OCI-LY3 (cell line): Measurements from ENCODE around the gene CSF2RB.

Experiments used
- H2AFZ ChIP-seq: fragments of 200-600, 300-600 bp; shearing (Covaris generic); 2 replicates; pipeline ENCODE4 v1.6.0; 2014; ENCODE audit warnings: antibody characterized with exemption, low read depth, low read length
- H3K27ac ChIP-seq: fragments of 200-600, 300-600 bp; sonication (generic); 2 replicates; pipeline ENCODE4 v1.5.1; 2014; ENCODE audit warnings: mild to moderate bottlenecking, low read length, moderate library complexity, mixed read lengths
- H3K27me3 ChIP-seq: fragments of 200-600, 300-600 bp; sonication (generic); 2 replicates; pipeline ENCODE4 v1.6.1; 2014; ENCODE audit warnings: low read depth, low read length, mixed read lengths
- H3K36me3 ChIP-seq: fragments of 200-600, 300-600 bp; sonication (generic); replicated peaks from 2 replicates; pipeline ENCODE3; 2014; ENCODE audit warnings: low read depth, low read length, mixed read lengths
- H3K4me1 ChIP-seq: fragments of 300-600, 200-600 bp; sonication (generic); 2 replicates; pipeline ENCODE4 v1.6.1; 2014; ENCODE audit warnings: low read length, mixed read lengths
- H3K4me2 ChIP-seq: fragments of 200-600, 300-600 bp; sonication (generic); 2 replicates; pipeline ENCODE4 v1.6.1; 2014; ENCODE audit warnings: low read length, mixed read lengths
- H3K4me3 ChIP-seq: fragments of 300-600, 200-600 bp; sonication (generic); 2 replicates; pipeline ENCODE4 v1.5.1; 2014; ENCODE audit warnings: antibody characterized with exemption, mild to moderate bottlenecking, low read length, moderate library complexity
- H3K79me2 ChIP-seq: fragments of 300-600, 200-600 bp; shearing (Covaris generic); 2 replicates; pipeline ENCODE4 v1.6.1; 2014; ENCODE audit warnings: mild to moderate bottlenecking, low read length, mixed read lengths
- H3K9ac ChIP-seq: fragments of 300-600, 200-600 bp; shearing (Covaris generic); 2 replicates; pipeline ENCODE4 v1.6.0; 2014; ENCODE audit warnings: mild to moderate bottlenecking, low read length, moderate library complexity
- H3K9me3 ChIP-seq: fragments of 200-600, 300-600 bp; shearing (Covaris generic); 2 replicates; pipeline ENCODE4 v1.6.1; 2014; ENCODE audit warnings: low read length, mixed read lengths; ENCODE audit not compliant: insufficient read depth
- H4K20me1 ChIP-seq: fragments of 200-600, 300-600 bp; sonication (generic); 2 replicates; pipeline ENCODE4 v1.6.1; 2016; ENCODE audit warnings: low read length, mixed read lengths; ENCODE audit not compliant: insufficient read depth
- EZH2phosphoT487 ChIP-seq: fragments of 200-600 bp; shearing (Covaris generic); IDR thresholded peaks from 2 replicates; pipeline ENCODE4 v1.6.1; 2018; ENCODE audit warnings: antibody characterized with exemption, mixed run types, low read depth
- TF ChIP-seq, protein P1 (sequence below): fragments of 200-600, 300-600 bp; sonication (generic); IDR thresholded peaks from 2 replicates; pipeline ENCODE4 v1.5.1; 2014; ENCODE audit warnings: antibody characterized with exemption, low read length, low read depth

CSF2RB gene

DNA sequence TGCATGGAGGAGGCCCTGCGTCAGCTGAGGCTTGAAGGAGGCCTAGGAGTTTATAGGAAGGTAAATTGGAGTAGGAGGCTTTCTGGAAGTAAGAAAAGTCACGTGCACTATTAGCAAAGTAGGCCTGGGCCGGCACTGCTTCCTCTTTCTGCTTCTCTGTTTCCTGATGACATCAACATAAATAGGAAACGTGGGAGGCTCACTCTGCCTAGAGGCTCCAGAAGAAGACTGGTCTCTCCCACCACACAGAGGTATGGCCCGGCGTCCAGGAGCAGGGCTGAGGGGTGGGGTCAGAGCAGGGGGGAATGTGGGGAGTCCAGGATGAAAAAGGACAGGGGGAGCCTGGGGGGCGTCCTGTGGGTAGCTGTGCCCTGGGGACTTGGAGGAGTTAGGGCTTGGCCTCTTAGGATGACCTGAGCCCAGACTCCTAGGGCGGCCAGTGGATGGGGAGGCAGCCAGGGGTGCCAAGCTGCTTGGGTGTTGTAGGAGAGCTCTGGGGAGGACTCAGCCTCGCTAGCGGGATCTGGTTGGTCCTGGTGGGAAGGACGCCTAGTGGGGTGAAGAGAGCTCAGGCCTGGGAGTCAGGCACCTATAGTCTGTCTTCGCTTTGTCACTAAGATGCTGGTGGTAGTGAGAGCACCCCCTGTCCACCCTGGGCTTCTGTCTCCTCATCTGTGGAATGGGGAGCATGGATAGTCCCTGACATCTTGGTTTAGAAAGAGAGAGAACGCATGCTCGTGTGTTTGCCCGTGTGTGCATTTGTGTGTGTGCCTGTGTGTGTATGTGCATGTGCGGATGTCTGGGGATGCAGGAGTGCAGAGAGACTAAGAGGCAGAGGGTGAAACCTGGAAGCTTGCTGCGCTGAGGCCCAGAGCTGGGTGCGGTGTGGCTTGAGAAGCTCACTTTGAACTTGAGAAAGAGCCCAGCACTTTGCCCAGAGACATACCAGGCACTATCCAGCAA, at the start of gene CSF2RB:
Gene CSF2RB, plus strand, starts transcription at position 202 of the 963 bp plus-strand sequence. CDS start 8,580 bp downstream, outside the sequence.
- Histone ChIP-seq H3K4me2 (peak within 1 kb of the TSS; percentile 80), H4K20me1 (peaks cover 23% of the 10 kb centered on the region), H3K4me1 (peaks cover 55% of the 10 kb centered on the region), H3K9ac (peak within 1 kb of the TSS; percentile 94), H2AFZ (peak within 1 kb of the TSS; percentile 58; the same call in 1 of the 2 replicates), H3K36me3 (peaks cover 27% of the 10 kb centered on the region), H3K27ac (peak within 1 kb of the TSS; percentile 83), H3K27me3 (no peaks in the 10 kb centered on the region), H3K79me2 (peaks cover 61% of the 10 kb centered on the region), H3K4me3 (peak within 1 kb of the TSS; percentile 95), H3K9me3 (peaks cover 8% of the 10 kb centered on the region)
- TF ChIP-seq, protein P1, sequence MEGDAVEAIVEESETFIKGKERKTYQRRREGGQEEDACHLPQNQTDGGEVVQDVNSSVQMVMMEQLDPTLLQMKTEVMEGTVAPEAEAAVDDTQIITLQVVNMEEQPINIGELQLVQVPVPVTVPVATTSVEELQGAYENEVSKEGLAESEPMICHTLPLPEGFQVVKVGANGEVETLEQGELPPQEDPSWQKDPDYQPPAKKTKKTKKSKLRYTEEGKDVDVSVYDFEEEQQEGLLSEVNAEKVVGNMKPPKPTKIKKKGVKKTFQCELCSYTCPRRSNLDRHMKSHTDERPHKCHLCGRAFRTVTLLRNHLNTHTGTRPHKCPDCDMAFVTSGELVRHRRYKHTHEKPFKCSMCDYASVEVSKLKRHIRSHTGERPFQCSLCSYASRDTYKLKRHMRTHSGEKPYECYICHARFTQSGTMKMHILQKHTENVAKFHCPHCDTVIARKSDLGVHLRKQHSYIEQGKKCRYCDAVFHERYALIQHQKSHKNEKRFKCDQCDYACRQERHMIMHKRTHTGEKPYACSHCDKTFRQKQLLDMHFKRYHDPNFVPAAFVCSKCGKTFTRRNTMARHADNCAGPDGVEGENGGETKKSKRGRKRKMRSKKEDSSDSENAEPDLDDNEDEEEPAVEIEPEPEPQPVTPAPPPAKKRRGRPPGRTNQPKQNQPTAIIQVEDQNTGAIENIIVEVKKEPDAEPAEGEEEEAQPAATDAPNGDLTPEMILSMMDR: no peak

DNA sequence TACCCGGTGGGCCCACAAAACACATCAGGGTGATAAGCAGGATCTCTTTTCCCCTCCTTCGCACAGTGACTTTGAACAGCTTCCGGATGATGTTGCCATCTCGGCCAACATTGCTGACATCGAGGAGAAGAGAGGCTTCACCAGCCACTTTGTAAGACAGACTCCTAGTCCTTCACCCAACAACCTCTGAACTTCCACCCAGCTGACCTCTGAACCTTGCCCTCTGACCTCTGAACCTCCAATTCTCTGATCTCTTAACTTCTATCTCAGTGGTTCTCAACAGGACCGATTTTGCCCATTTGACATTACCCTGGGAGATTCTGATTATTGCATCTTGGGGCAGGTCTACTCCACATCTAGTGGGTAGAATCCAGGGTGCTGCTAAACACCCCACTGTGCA, 49.4 kb upstream of the CSF2RB start:
- H3K9ac ChIP-seq: peak overlapping the region; percentile 51; the same call in 1 of the 2 replicates
- H3K27me3 ChIP-seq: no peaks in the 10 kb centered on the region
- TF ChIP-seq EZH2phosphoT487: no peak
- TF ChIP-seq, protein P1: no peak

DNA sequence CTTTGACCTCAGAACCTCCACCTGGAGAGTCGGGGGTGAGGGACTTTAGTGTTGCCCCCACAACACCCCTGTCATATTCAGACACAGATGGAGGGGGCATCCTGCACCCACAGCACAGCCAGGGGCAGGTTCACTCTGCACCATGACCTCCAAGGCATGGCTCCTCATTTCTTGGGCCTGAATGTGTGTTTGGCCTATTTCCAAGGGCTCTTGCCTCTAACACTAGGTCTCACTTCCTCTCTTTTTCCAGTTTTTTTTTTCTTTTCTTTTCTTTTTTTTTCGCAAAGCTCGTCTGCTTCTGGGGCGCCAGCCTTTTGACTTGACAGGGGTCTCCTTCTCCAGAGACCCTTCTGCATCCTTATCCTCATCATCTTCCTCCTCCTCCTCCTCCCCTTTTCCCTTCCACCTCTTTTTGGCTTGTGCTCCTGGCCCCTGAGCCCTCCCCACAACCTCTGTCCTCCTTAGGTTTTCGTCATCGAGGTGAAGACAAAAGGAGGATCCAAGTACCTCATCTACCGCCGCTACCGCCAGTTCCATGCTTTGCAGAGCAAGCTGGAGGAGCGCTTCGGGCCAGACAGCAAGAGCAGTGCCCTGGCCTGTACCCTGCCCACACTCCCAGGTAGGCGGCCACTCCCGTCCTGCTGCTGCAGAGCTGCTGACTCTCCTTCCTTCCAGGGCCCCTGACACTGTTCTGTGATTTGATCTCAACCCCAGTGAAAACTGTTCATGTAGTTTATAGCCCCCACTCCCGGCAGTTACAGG, 48.8 kb upstream of the CSF2RB start:
- Histone ChIP-seq H3K4me2 (peak overlapping the region; percentile 51), H3K36me3 (peaks cover 8% of the 10 kb centered on the region), H3K9ac (peak overlapping the region; percentile 51; the same call in 1 of the 2 replicates), H3K27me3 (no peaks in the 10 kb centered on the region), H2AFZ (no peak overlapping the region), H3K9me3 (no peaks in the 10 kb centered on the region), H3K27ac (peak overlapping the region; percentile 92), H4K20me1 (no peaks in the 10 kb centered on the region), H3K79me2 (peaks cover 9% of the 10 kb centered on the region; the same call in 1 of the 2 replicates), H3K4me3 (peak overlapping the region; percentile 5; the same call in 1 of the 2 replicates), H3K4me1 (peaks cover 87% of the 10 kb centered on the region)
- TF ChIP-seq, protein P1: no peak
- no peak for TF ChIP-seq EZH2phosphoT487

More for the DNA sequence above, 49.4 kb upstream of the CSF2RB start:
- no peaks in the 10 kb centered on the region for H3K9me3 ChIP-seq
- peak overlapping the region; percentile 92 for H3K27ac ChIP-seq
- peaks cover 87% of the 10 kb centered on the region for H3K4me1 ChIP-seq
- no peaks in the 10 kb centered on the region for H4K20me1 ChIP-seq
- no peak overlapping the region for H3K4me2 ChIP-seq
- H2AFZ ChIP-seq: no peak overlapping the region
- 0 out of 2 replicates have a peak, but pooled peaks cover 2% of the 10 kb centered on the region for H3K79me2 ChIP-seq
- no peak overlapping the region for H3K4me3 ChIP-seq
- peaks cover 8% of the 10 kb centered on the region for H3K36me3 ChIP-seq

DNA sequence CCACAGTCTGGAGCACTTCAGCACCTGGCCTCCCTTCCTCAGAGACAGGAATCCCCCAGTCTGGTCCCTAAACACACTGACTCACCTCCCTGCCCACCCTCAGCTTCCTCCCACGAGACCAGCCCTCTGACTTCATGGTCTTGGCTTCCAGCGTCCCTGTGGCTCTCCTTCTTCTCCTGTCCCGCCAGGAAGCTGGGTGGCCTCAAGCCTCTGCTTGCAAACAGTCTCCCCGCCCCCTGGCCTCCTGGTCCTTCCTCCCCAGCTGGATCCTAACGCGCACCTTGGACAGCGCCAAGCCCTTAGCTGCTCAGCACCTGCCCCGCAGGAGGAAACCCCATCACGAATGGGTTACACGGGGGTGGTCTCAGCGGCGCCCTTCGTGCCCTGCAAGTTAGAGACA, 48.1 kb upstream of the CSF2RB start:
- Histone ChIP-seq H3K36me3 (peaks cover 8% of the 10 kb centered on the region), H4K20me1 (no peaks in the 10 kb centered on the region), H3K27me3 (no peaks in the 10 kb centered on the region), H3K9ac (peak overlapping the region; percentile 51; the same call in 1 of the 2 replicates), H3K4me1 (peaks cover 87% of the 10 kb centered on the region), H3K9me3 (no peaks in the 10 kb centered on the region), H3K4me2 (peak overlapping the region; percentile 51), H3K4me3 (peak overlapping the region; percentile 5; the same call in 1 of the 2 replicates), H3K79me2 (peaks cover 13% of the 10 kb centered on the region; the same call in 1 of the 2 replicates), H3K27ac (peak overlapping the region; percentile 92), H2AFZ (no peak overlapping the region)
- TF ChIP-seq, protein P1: no peak
- TF ChIP-seq EZH2phosphoT487: no peak
